Umbilical cord (tissue), 2 donors: Measurements from ENCODE around the gene EYA2. TPM values are rescaled to one million over a fixed set of nuclear protein-coding genes. Genes with fewer than 3 reads are reported as not detected.
"Not testable (repeated sequence)": the region's sequence is repeated elsewhere in the genome, so short reads cannot be mapped to it uniquely, and the experiment has no call there.

Experiments
- DNase-seq: peaks from one replicate; pipeline ENCODE4 v3.0.0-alpha.2; 2015; ENCODE audit warnings: low spot score
- total RNA-seq: library from RNA; depleted of rRNA; stranded (reverse); fragments of >200 nt; gene quantifications from one replicate; pipeline ENCODE4 v1.2.3, GENCODE V29; 2014; ENCODE audit warnings: low replicate concordance; ENCODE audit not compliant: insufficient read depth

Gene EYA2
- total RNA-seq, 1 donor from 2014 or later: 2.2 TPM

DNA sequence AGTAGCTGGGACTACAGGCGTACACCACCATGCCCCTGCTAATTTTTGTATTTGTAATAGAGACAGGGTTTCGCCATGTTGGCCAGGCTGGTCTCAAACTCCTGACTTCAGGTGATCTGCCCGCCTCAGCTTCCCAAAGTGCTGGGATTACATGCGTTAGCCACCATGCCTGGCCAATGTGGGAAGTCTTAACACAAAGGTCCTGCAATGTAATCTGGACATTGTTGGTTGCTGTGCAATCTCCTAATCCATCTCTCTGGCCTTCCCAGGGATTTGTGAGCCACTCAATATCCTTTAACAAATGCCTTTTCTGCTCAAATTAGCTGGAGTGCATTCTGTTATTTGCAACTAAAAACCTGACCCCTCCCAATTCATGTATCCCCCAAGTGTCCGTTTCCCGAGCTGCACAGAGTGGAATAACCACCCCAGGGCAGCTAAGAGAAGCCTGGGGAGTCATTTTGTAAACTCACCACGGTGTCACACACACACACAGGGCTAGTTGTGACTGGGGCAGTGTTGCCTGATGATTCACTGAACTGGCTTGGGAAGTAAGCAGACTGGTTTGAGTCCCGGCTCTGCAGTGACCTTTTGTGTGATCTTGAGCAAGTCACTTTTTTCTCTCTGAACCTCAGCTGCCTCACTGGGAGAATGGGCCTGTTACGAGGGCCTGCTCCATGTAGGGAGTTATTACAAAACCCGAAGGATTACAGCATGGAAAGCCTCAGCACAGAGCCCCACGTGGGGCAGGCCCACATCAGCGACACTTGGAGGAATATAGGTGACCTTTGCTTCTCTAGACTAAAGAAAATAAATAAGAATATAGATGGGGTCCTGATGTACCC lies 309.6 kb downstream of the EYA2 start:
- no peak for DNase-seq

DNA sequence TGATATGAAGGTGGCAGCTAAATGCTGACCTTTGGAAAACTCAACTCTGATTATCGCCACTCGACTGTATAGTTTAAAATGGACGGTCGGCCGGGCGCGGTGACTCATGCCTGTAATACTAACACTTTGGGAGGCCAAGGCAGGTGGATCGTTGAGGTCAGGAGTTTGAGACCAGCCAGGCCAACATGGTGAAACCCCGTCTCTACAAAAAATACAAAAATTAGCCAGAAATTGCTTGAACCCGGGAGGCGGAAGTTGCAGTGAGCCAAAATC lies 310.1 kb downstream of the EYA2 start:
- not testable (repeated sequence) for DNase-seq

GRCh38 chr20:47205577-47206123 lies 311.0 kb downstream of the EYA2 start:
- DNase-seq: peak; percentile 59

- DNase-seq: not testable (repeated sequence)
Measured at GRCh38 chr20:47206552-47206951, 311.9 kb downstream of the EYA2 start.

- no peak for DNase-seq
Measured at GRCh38 chr20:47206962-47207641, 312.5 kb downstream of the EYA2 start.

GRCh38 chr20:47208534-47209174 lies 314.0 kb downstream of the EYA2 start:
- no peak for DNase-seq

GRCh38 chr20:47209982-47210381 lies 315.3 kb downstream of the EYA2 start:
- no peak for DNase-seq

DNA sequence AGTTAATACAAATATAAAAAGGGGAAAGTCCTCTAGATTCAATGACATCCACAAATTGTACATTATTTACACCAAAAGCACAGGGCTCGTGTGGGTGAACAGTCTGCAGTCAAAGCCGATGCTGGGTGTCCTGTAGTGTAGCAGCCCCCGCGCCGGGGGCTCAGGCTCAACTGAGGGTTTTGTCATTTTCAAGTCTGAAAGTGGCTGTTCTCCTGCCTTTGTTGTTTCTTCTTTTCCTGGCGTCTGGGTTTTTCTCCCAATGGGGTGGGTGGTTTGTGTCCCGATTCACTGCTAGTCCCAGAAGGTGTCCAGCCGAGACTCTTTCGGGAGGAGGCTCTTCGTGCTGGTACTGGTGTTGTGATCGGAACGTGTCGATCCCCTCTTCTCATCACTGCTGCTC lies 315.8 kb downstream of the EYA2 start:
- DNase-seq: no peak

- no peak for DNase-seq
Measured at GRCh38 chr20:47211036-47211435, 316.4 kb downstream of the EYA2 start.

DNA sequence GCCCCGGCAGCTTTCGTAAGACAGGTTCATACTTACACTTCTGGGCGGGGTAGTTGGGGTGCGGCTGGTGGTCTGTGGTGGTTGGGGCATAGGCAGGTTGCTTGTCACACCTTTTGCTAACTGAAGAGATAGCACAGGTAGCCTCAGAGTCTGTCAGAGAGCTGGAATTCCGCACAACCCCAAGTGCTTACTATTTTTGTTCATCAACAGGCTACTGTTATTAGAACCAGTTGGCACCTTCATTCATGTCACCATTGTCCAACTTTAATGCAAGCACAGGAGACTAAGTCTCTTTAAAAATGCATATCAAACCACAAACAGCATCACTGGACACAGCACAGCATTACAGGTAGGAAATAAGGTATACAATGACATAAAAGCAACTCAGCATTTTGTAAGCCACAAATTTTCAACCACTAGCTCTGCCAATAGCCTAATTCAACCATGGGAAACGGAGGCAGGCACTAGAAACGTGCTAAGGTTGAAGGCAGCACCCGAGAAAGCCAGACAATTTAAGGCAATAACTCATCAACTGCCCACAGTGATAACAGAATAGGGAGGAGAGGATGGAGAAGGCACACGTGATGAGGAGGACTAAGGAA lies 318.1 kb downstream of the EYA2 start:
- DNase-seq: no peak

DNA sequence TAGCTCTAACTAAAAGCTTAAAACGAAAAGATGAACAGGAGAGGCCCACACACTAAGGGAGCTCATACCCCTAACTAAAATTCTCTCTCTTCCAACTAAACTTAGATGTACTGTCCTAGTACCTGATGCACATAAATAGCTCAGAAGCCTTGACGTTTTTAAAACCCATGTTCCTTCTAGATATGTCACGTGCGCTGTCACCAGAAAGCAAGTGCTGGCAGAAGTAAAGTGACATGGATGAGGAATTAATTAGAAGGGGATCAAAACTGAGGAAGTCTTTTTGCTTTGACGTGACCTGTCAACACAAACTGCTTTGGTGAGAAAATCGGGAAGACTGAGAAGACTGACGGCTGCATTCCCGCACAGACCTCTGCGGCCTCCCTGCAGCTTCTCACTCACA lies 319.3 kb downstream of the EYA2 start:
- DNase-seq: no peak

DNA sequence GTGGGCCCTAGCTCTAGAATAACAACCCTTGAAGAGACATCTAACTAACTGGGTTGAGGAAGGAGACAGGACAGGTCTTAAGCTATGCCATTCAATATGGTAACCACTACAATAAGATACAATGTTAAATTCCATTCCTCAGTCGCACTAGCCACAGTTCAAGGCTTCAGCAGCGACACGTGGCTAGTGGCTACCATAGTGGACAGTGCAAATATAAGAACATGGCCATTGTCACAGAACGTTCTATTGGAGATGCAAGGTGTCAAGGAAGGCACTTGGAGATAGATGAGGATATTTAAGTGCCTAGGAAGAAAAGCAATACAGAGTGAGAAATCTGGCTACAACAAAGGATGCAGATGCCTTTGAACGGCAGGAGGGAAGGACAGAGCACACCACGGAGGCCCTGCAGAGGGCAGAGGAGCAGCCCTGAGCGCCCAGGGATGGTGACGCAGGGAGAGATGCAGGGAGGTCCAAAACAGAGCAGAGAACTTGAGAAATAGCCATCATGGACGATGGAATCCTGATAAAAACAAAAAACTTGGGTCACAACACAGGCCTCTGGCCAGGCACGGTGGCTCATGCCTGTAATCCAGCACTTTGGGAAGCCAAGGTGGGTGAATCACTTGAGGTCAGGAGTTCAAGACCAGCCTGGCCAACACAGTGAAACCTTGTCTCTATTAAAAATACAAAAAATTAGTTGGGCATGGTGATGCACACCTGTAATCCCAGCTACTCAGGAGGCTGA lies 321.2 kb downstream of the EYA2 start:
- no peak for DNase-seq

GRCh38 chr20:47216819-47217410 lies 322.3 kb downstream of the EYA2 start:
- no peak for DNase-seq

DNA sequence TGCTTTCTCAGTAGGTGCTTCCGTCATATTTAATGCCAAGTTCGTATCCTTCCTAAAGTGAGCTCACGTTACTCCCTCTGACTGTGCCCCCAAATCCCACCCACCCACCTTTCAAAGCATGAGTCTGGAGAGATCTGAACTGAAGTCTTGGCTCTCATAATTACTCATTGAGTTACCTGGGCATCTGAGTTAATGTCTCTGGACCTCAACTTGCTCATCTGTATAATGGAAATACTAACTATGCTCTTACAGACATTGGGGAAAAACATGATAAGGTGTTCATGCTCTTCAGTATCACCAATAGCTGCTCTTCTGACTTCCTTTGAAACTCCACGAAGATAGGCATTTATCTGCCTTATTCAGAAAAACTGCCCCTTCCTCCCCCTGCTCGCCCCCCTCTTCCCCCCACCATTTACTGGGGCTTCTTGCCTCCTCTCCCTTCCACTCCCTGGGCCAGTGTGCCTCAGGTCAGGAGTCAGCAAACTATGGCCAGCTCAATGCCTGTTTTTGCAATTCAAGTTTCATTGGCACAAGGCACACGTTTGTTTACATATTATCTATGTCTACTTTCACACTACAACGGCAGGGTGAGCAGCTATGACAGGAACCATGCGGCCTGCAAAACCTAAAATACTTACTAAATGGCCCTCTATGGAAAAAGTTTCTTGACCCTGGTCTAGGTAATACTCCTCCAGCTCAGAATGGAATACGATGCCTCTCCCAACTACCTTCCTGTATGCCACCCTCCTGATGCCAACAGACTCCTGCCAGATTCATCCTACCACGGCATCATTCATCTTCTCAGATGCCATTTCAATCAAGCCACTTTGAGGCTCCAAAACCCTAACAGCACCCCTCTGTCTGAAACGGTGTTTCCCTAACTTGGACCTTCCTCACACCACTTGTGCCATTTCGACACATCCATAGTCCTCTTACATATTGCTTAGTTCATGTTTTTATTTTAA lies 323.1 kb downstream of the EYA2 start:
- no peak for DNase-seq

DNA sequence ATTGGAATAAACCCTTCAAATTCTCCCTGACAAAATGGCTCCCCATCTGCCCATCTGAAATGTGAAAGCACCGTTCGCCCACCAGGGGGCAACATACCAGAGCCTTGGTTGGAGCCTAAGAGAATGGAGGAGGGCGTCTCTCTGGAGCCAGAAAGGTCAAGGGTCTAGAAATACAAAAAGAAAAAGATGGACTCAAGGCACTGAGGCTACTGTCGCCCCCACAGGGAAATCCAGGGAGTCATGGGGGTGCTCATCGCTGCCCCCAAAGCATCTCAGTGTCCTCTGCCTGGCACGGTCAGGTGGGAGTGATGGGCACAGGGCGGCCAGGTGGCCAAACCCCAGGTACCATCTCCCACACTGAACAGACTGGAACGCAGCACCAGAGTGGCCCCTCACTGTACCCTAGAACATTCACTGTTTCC lies 325.5 kb downstream of the EYA2 start:
- DNase-seq: no peak

- no peak for DNase-seq
Measured at GRCh38 chr20:47221036-47221625, 326.5 kb downstream of the EYA2 start.

- no peak for DNase-seq
Measured at GRCh38 chr20:47222468-47223119, 328.0 kb downstream of the EYA2 start.

- no peak for DNase-seq
Measured at GRCh38 chr20:47223896-47224295, 329.3 kb downstream of the EYA2 start.

GRCh38 chr20:47224300-47224791 lies 329.7 kb downstream of the EYA2 start:
- no peak for DNase-seq
